ENCODE results near the gene MSMO1. TPM values are rescaled to one million over a fixed set of nuclear protein-coding genes. Genes with fewer than 3 reads are reported as not detected.

The MSMO1 gene
- total and polyA plus RNA-seq, 4 donors = 11.2 to 34.1 (median 19.1) TPM

- Histone ChIP-seq H3K9me3 (ENCODE audit: control insufficient read depth, low read length) (no peaks in the 10 kb centered on the region), H3K4me1 (ENCODE audit: control insufficient read depth in 1 of 2, insufficient read depth in 2 of 2, low read length in 2 of 2) (no peaks in the 10 kb centered on the region), H3K27me3 (ENCODE audit: control insufficient read depth in 1 of 2, insufficient read depth in 2 of 2, low read length in 1 of 2) (no peaks in the 10 kb centered on the region), H3K27ac (ENCODE audit: low read depth in 1 of 2, low read length in 2 of 2) (no peak overlapping the region), H3K36me3 (ENCODE audit: control insufficient read depth in 1 of 2, insufficient read depth in 2 of 2, low read length in 1 of 2) (no peaks in the 10 kb centered on the region), H3K4me3 (ENCODE audit: low read length in 2 of 2) (no peak overlapping the region)
- WGBS, 2 donors = 75 to 78% methylated on average over 13 of the region's 13 CpGs
- DNase-seq (no peak), ATAC-seq (ENCODE audit: low FRiP score) (no peak)
- intact Hi-C loops (cut with DNase I) = no loop called here
These were observed 16.1 kb downstream of the MSMO1 start for GRCh38 chr4:165343353-165344191.

- 61 to 80% methylated on average over 10 of the region's 10 CpGs for WGBS, 2 donors
- Histone ChIP-seq H3K27me3 (ENCODE audit: control insufficient read depth in 1 of 2, insufficient read depth in 2 of 2, low read length in 1 of 2) (no peaks in the 10 kb centered on the region), H3K36me3 (ENCODE audit: control insufficient read depth in 1 of 2, insufficient read depth in 2 of 2, low read length in 1 of 2) (no peaks in the 10 kb centered on the region), H3K4me1 (ENCODE audit: control insufficient read depth in 1 of 2, insufficient read depth in 2 of 2, low read length in 2 of 2) (no peaks in the 10 kb centered on the region), H3K4me3 (ENCODE audit: low read length in 2 of 2) (no peak overlapping the region), H3K9me3 (ENCODE audit: control insufficient read depth, low read length) (no peaks in the 10 kb centered on the region), H3K27ac (ENCODE audit: low read depth in 1 of 2, low read length in 2 of 2) (no peak overlapping the region)
- DNase-seq = no peak
- intact Hi-C loops (cut with DNase I) = loop anchor here (5.0 kb wide), 2 partner anchors 214 to 219 kb away; no protein-coding TSS in a partner anchor
- ATAC-seq (ENCODE audit: low FRiP score) = no peak
These were observed 18.4 kb downstream of the MSMO1 start for GRCh38 chr4:165345666-165346417.

GRCh38 chr4:165347647-165348569, 20.4 kb downstream of the MSMO1 start:
- 84 to 96% methylated on average over 3 of the region's 3 CpGs for WGBS, 2 donors
- intact Hi-C loops (cut with DNase I) = loop anchor here (5.0 kb wide), 2 partner anchors 216 to 221 kb away; no protein-coding TSS in a partner anchor
- no peak for ATAC-seq (ENCODE audit: low FRiP score)
- Histone ChIP-seq H3K4me3 (ENCODE audit: low read length in 2 of 2) (no peak overlapping the region), H3K27me3 (ENCODE audit: control insufficient read depth in 1 of 2, insufficient read depth in 2 of 2, low read length in 1 of 2) (no peaks in the 10 kb centered on the region), H3K27ac (ENCODE audit: low read depth in 1 of 2, low read length in 2 of 2) (no peak overlapping the region), H3K36me3 (ENCODE audit: control insufficient read depth in 1 of 2, insufficient read depth in 2 of 2, low read length in 1 of 2) (no peaks in the 10 kb centered on the region), H3K9me3 (ENCODE audit: control insufficient read depth, low read length) (no peaks in the 10 kb centered on the region), H3K4me1 (ENCODE audit: control insufficient read depth in 1 of 2, insufficient read depth in 2 of 2, low read length in 2 of 2) (no peaks in the 10 kb centered on the region)
- DNase-seq = no peak

- ATAC-seq (ENCODE audit: low FRiP score) = no peak
- WGBS, 2 donors = 80 to 84% methylated on average over 5 of the region's 5 CpGs
- Histone ChIP-seq H3K36me3 (ENCODE audit: control insufficient read depth in 1 of 2, insufficient read depth in 2 of 2, low read length in 1 of 2) (no peaks in the 10 kb centered on the region), H3K4me1 (ENCODE audit: control insufficient read depth in 1 of 2, insufficient read depth in 2 of 2, low read length in 2 of 2) (no peaks in the 10 kb centered on the region), H3K27ac (ENCODE audit: low read depth in 1 of 2, low read length in 2 of 2) (no peak overlapping the region), H3K27me3 (ENCODE audit: control insufficient read depth in 1 of 2, insufficient read depth in 2 of 2, low read length in 1 of 2) (no peaks in the 10 kb centered on the region), H3K9me3 (ENCODE audit: control insufficient read depth, low read length) (no peaks in the 10 kb centered on the region), H3K4me3 (ENCODE audit: low read length in 2 of 2) (no peak overlapping the region)
- intact Hi-C loops (cut with DNase I) = no loop called here
- no peak for DNase-seq
These were observed 24.1 kb downstream of the MSMO1 start for GRCh38 chr4:165351359-165352130.

GRCh38 chr4:165355900-165356300, 28.4 kb downstream of the MSMO1 start:
- Histone ChIP-seq H3K9me3 (ENCODE audit: control insufficient read depth, low read length) (no peaks in the 10 kb centered on the region), H3K4me1 (ENCODE audit: control insufficient read depth in 1 of 2, insufficient read depth in 2 of 2, low read length in 2 of 2) (no peaks in the 10 kb centered on the region), H3K27me3 (ENCODE audit: control insufficient read depth in 1 of 2, insufficient read depth in 2 of 2, low read length in 1 of 2) (no peaks in the 10 kb centered on the region), H3K36me3 (ENCODE audit: control insufficient read depth in 1 of 2, insufficient read depth in 2 of 2, low read length in 1 of 2) (no peaks in the 10 kb centered on the region), H3K4me3 (ENCODE audit: low read length in 2 of 2) (no peak overlapping the region), H3K27ac (ENCODE audit: low read depth in 1 of 2, low read length in 2 of 2) (no peak overlapping the region)
- DNase-seq = no peak
- intact Hi-C loops (cut with DNase I) = loop anchor here (2.0 kb wide), 2 partner anchors 107 to 109 kb away; no protein-coding TSS in a partner anchor
- WGBS, 2 donors = 2 to 4% methylated on average over 2 of the region's 2 CpGs
- ATAC-seq (ENCODE audit: low FRiP score) = peak; percentile 57

GRCh38 chr4:165359506-165359905, 32.0 kb downstream of the MSMO1 start:
- H3K9me3 ChIP-seq (ENCODE audit: control insufficient read depth, low read length) = no peaks in the 10 kb centered on the region
- no peaks in the 10 kb centered on the region for H3K36me3 ChIP-seq (ENCODE audit: control insufficient read depth in 1 of 2, insufficient read depth in 2 of 2, low read length in 1 of 2)
- DNase-seq (no peak), ATAC-seq (ENCODE audit: low FRiP score) (no peak)
- no peak overlapping the region for H3K27ac ChIP-seq (ENCODE audit: low read depth in 1 of 2, low read length in 2 of 2)
- no peaks in the 10 kb centered on the region for H3K27me3 ChIP-seq (ENCODE audit: control insufficient read depth in 1 of 2, insufficient read depth in 2 of 2, low read length in 1 of 2)
- no peaks in the 10 kb centered on the region for H3K4me1 ChIP-seq (ENCODE audit: control insufficient read depth in 1 of 2, insufficient read depth in 2 of 2, low read length in 2 of 2)
- 85 to 87% methylated on average over 2 of the region's 2 CpGs for WGBS, 2 donors
- intact Hi-C loops (cut with DNase I) = no loop called here
- H3K4me3 ChIP-seq (ENCODE audit: low read length in 2 of 2) = no peak overlapping the region

- H3K27ac ChIP-seq (ENCODE audit: low read depth in 1 of 2, low read length in 2 of 2) = no peak overlapping the region
- WGBS, 2 donors = 61 to 74% methylated on average over 6 of the region's 6 CpGs
- H3K4me3 ChIP-seq (ENCODE audit: low read length in 2 of 2) = no peak overlapping the region
- H3K27me3 ChIP-seq (ENCODE audit: control insufficient read depth in 1 of 2, insufficient read depth in 2 of 2, low read length in 1 of 2) = no peaks in the 10 kb centered on the region
- no peaks in the 10 kb centered on the region for H3K9me3 ChIP-seq (ENCODE audit: control insufficient read depth, low read length)
- H3K36me3 ChIP-seq (ENCODE audit: control insufficient read depth in 1 of 2, insufficient read depth in 2 of 2, low read length in 1 of 2) = no peaks in the 10 kb centered on the region
- H3K4me1 ChIP-seq (ENCODE audit: control insufficient read depth in 1 of 2, insufficient read depth in 2 of 2, low read length in 2 of 2) = no peaks in the 10 kb centered on the region
- no peak for ATAC-seq (ENCODE audit: low FRiP score)
- intact Hi-C loops (cut with DNase I) = no loop called here
- DNase-seq = no peak
These were observed 32.7 kb downstream of the MSMO1 start for GRCh38 chr4:165360041-165360695.

Data from aorta (tissue), 5 donors.